Forelimb muscle (tissue), 1 donor: ENCODE data around the gene DOCK3. TPM values are rescaled to one million over a fixed set of nuclear protein-coding genes. Genes with fewer than 3 reads are reported as not detected.
"Not testable (repeated sequence)": the region's sequence is repeated elsewhere in the genome, so short reads cannot be mapped to it uniquely, and the experiment has no call there.

ENCODE experiments used
- DNase-seq: peaks from one replicate; pipeline ENCODE4 v3.0.0-alpha.2; 2013; ENCODE audit warnings: low read depth
- polyA plus RNA-seq: library from polyadenylated mRNA; unstranded; fragments of 120-200 nt; gene quantifications from one replicate; pipeline ENCODE4 v1.2.1, GENCODE V29; 2013; ENCODE audit not compliant: insufficient read length

DOCK3 gene
- polyA plus RNA-seq, 1 donor = 0.15 TPM

- no peak for DNase-seq
Observed at GRCh38 chr3:51198477-51198876, 523.8 kb downstream of the DOCK3 start.

DNA sequence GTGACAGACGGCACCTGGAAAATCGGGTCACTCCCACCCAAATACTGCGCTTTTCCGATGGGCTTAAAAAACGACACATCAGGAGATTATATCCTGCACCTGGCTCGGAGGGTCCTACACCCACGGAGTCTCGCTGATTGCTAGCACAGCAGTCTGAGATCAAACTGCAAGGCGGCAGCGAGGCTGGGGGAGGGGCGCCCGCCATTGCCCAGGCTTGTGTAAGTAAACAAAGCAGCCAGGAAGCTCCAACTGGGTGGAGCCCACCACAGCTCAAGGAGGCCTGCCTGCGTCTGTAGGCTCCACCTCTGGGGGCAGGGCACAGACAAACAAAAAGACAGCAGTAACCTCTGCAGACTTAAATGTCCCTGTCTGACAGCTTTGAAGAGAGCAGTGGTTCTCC is 524.6 kb downstream of the DOCK3 start:
- DNase-seq = not testable (repeated sequence)

GRCh38 chr3:51216291-51216690 is 541.6 kb downstream of the DOCK3 start:
- no peak for DNase-seq

GRCh38 chr3:51221959-51222358 is 547.2 kb downstream of the DOCK3 start:
- DNase-seq = no peak

DNA sequence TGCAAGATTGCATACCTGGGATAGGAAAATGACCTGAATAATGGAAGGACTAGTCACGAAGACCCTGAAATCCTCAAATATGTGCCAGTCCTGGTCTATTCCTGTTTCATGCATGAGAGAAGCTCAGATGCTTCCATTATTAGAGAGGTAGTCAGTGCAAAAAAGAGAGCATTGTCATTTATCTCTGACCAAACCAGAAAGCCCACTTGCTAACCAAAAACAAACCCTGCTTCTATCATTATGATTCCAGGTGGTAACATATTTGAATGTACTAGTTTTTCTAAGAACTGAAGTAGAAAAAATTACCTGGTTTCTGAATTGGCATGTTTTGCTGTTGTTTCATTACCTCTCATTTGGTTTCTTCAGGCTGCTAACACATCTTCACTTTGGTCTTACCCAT is 549.6 kb downstream of the DOCK3 start:
- no peak for DNase-seq

DNA sequence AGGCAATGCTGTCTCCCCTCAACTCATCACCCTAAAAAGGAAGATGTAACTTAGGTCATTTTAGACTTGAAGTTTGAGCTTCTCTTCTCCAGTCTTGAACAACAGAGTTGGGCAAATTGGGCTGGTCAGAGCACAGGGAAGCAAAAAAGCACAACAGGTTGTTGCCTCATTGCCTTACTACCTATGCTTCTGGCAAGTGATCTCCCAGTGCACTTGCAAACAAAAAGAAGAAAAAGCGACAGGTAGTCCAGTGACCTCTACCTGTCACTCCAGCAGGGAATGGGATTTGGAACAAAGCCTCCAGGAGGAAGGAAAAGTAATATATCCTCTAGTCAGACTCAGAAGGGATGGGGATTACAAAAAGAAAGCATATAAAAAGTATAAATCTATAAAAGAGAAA is 550.1 kb downstream of the DOCK3 start:
- DNase-seq = no peak

- DNase-seq = no peak
Observed at GRCh38 chr3:51242939-51243338, 568.2 kb downstream of the DOCK3 start.

DNA sequence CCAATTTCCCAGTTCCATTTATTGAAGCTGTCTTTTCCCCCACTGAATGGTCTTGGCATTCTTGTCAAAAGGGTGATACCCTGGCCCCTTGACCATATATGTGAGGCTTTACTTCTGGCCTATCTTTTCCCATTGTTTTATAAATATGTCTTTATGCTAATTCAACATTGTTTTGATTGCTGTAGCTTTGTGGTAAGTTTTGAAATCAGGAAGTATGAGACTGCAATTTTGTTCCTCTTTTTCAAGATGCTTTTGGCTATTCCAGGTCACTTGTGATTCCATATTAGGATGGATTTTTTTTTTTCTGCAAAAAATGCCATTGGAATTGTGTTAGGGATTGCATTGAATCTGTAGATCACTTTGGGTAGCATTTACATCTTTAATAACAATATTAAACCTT is 569.2 kb downstream of the DOCK3 start:
- DNase-seq = no peak

GRCh38 chr3:51245867-51246266 is 571.1 kb downstream of the DOCK3 start:
- no peak for DNase-seq

DNA sequence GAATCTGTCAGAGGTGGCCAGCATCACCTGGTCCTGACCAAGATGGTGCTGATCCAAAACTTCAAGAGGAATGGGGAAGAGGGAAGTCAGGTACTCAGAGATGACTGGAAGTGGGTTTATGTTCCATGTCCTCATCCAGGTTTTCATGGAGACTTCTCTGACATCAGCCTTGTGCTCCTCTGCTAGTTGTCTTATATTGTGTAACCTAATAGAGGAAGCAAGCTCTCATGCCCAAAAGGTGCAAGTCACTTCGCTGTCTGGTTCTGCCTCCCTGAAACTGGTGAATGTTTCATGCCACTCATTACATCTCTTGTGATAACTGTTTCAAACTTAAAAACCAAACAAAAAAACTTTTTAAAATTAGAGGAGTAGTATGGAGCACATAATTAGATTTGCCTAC is 583.1 kb downstream of the DOCK3 start:
- no peak for DNase-seq

- DNase-seq = not testable (repeated sequence)
Observed at GRCh38 chr3:51264166-51264565, 589.4 kb downstream of the DOCK3 start.

DNA sequence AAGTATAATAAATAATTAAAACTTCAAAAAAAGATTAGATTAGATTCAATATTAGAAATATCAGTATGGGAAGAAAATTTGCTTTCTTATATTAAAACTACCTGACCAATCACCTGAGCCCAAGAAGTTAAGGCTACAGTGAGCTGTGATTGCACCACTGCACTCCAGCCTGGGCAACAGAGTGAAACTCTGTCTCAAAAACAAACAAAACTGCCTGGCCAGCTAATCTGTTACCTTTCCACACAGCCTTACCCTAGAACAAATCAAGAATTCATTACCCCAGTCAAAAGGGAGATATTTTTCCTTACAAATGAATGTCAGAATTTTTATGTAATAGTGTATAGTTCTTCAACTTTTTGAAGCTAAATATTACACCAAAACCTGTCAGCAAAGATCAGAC is 593.4 kb downstream of the DOCK3 start:
- no peak for DNase-seq

- no peak for DNase-seq
Observed at GRCh38 chr3:51269466-51269865, 594.7 kb downstream of the DOCK3 start.

DNA sequence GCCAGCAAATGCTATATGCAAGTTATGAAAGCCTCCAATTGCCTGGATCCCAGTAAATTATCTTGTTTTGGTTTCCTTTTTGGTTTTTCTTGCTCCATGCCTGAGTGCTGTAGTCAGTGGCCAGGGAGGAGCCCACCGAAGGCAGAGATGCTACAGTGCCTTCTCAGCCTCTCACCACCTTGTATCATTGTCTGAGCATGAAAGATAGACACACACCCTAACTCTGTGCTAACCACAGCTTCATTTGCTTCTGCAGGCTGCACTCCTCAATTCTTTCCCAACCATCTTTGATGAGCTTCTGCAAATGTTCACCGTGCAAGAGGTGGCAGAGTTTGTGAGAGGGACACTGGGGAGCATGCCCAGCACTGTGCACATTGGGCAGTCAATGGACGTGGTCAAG is 595.8 kb downstream of the DOCK3 start:
- no peak for DNase-seq

- no peak for DNase-seq
Observed at GRCh38 chr3:51271172-51271571, 596.4 kb downstream of the DOCK3 start.

- no peak for DNase-seq
Observed at GRCh38 chr3:51274052-51274451, 599.3 kb downstream of the DOCK3 start.

DNA sequence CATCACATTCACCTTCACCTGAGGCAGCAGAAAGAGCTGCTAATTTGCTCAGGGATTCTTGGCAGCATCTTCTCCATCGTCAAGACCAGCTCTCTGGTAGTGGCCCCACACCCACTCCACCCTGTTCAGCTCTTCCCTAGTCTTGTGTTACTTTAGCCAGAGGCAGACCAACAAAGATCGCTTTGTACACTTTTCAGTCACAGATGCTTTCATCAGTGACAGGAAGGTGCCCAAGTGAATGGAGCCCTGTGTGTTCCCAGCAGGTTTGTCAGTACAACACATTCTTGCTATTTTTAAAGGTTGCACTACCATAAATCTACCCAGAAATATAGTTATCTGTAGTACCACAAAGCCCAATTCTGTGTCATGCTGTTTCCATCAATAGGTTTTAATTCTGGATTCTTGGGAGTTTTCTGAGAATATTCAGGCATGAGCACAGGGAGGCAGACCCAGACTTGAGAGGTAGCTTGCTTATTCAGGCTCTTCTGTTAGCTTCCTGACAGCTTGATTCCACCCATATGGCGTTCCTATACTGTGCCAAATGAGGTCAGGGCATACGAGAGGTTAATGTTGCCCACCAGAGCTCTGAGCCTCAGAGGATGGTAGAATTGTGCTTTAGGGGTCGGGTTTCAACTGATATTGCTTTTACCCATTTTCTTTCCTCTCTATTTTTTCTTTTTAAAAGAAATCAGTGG is 600.5 kb downstream of the DOCK3 start:
- no peak for DNase-seq

DNA sequence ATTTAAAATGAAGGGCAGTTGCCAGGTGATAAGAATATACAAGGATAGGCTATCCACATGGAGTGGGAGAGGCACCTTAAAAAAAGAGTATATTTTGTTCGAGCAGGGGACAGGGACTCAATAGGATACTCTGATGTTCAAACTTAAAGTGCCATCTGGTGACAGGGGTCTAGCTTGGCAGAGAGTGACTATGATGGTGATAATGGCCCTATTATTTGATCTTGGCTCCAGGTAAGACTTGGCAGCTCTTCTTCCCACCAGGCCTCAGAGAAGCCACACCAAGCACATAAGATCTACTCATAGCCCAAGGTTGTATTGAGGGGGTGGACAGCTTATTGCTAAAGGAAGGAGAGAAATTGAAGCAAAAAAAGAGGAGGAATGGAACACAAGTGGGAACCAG is 601.3 kb downstream of the DOCK3 start:
- DNase-seq = no peak

DNA sequence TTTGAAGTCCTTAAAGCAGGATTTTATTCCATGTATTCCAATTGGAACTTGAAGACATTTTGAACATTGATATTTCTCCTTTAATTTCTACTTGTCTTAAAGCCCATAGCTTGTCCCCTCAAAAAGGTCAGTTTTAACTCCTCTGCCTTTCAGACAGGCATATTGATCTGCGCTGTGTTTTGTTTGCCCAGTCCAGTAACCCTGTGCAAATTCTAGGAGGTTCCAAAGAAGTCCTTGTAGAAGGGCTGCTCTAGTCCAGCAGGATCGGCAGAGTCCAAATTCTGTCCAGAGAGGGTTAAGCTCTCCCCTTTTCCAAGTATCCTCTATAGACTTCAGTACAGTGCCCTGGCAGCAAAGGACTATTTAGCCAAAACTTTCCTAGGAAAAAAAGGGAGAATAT is 604.7 kb downstream of the DOCK3 start:
- no peak for DNase-seq

DNA sequence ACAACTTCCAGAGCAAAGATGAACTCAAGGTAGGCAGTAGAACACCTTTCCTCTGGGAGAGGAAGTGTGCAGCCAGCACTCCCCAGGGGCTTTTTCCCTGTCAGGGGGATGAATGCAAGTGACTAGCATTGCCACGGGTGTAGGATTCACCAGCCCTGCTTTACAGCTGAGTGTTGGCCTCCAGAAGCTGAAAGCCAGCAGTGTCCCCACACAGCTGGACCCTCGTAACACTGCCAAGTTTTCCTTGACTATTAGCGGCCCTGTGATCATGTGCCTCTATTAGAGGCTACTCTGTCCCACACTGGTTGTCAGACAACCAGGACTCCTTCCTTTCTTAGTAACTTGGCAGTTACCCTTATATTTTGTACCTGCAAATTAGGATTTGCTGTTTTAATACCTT is 605.4 kb downstream of the DOCK3 start:
- DNase-seq = no peak

GRCh38 chr3:51282931-51283330 is 608.2 kb downstream of the DOCK3 start:
- no peak for DNase-seq

GRCh38 chr3:51283421-51283820 is 608.7 kb downstream of the DOCK3 start:
- DNase-seq = no peak

GRCh38 chr3:51295625-51296024 is 620.9 kb downstream of the DOCK3 start:
- DNase-seq = no peak

DNA sequence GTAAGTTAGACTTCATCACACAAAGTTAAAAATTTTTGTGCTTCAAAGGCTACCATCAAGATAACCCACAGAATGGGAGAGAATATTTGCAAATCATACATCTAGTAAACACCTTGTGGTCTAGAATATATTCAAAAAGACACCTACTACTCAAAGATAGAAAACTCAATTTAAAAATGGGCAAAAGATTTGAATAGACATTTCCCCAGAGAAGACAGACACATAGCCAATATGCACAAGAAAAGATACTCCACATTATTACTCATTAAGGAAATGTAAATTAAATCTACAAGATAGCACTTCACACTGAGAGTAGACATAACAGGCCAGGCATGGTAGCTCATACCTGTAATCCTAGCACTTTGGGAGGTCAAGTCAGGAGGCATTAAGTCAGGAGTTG is 622.6 kb downstream of the DOCK3 start:
- no peak for DNase-seq
